GM19467 (cell line): Measurements from ENCODE around the gene JMJD7.

Source experiments
- ATAC-seq: cut with Tn5 transposase; IDR thresholded peaks from one replicate; pipeline ENCODE4 v1.9.1; 2021; ENCODE audit warnings: mild to moderate bottlenecking, moderate library complexity; ENCODE audit not compliant: unreplicated experiment

JMJD7 gene

GRCh38 chr15:41798607-41799487, 29.0 kb upstream of the JMJD7 start:
- ATAC-seq, result no peak

DNA sequence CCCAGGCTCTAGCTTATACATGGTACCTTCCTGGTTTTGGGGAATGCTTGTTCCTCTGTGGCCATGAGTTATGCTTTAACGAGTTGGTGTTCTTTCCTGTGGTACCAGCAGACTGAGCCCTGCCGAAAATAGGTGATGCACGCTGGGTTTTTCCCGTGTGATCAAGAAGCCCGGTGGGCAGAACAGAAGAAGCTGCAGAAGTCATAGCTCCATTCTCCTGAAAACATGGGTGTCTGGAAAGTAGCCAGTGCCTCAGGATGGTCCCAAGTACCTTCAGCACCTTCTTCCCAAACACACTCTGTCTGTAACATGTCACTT, 28.4 kb upstream of the JMJD7 start:
- no peak for ATAC-seq

GRCh38 chr15:41801185-41801584, 26.7 kb upstream of the JMJD7 start:
- ATAC-seq, result no peak

DNA sequence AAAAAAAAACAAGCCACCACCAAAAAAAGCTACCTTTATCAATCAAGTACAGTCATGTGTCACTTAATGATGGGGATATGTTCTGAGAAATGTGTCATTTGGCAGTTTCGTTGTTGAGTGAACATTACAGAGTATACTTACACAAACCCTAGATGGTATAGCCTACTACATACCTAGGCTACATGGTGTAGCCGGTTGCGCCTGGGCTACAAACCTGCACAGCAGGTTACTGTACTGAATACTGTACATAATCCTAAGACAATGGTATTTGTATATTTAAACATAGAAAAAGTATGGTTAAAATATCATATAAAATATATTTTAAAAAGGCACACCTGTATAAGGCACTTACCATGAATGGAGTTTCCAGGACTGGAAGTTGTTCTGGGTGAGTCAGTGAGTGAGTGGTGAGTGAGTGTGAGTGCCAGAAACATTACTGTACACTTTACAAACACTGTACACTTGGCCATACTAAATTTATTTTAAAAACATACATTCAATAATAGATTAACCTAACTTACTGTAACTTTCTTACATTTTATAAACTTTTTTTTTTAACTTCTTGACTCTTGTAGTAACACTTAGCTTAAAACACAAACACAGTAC, 25.9 kb upstream of the JMJD7 start:
- no peak for ATAC-seq

DNA sequence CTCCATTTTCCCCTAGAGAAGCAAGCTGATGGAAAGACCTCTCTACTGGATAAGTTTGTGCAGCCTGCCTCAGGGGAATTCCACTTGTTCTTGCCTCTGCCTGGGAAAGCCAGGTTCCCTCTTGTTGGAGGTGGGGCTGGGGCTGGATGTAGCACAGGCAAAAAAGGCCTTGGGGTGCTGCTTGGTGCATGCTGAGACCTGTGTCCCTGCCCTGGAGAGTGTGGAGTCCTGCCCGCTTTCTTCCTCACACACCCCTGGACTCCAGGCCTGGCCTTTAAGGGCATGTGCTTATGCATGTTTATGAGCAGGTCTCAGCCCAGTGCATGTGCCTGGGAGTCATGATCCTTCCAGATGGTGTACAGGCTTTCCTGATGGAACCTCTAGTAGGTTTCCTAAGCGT, 23.5 kb upstream of the JMJD7 start:
- ATAC-seq, result no peak

- no peak for ATAC-seq
Observed at GRCh38 chr15:41804916-41805666, 22.8 kb upstream of the JMJD7 start.

- ATAC-seq, result no peak
Observed at GRCh38 chr15:41805711-41806110, 22.2 kb upstream of the JMJD7 start.

DNA sequence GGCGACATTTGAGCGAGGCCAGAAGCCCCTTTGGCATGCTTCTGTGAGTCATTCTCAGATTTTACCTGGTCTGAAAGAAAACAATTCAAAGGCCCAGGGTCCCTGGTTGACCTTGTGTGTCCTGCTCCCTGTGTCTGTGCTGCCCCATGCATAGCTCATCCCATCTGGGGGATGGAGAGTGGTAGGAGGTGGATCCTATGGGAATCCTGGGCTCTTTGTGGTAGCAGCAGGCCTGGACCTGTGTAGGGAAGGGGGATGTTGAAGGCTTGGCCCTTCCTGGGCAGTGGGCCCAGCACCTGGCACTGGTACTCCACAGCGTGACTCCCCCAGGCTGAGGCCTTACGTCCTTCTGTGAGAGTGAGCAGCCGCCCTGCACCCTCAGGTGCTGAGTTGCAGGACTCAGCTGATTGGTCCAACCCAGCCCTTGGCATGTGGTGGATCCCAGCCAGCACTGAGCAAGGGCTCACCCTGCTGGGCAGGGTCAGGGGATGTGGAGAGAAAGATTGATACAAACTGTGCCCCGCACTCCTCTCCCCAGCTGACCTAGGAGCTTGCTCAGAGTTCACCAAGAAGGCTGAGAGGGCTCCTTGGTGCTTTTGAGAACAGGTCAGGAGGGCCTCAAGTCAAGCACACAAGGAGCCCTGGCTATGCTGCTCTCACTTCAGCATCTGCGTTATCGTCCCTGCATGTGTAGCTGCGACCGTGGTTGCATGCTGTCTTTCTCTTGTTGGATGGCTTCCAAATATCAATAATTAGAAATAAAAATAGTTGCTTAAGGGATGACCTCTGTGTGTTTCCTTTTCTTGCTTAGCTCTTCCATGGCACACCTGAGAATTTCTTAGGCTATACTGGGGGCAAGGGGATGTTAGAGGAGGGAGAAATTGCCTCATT, 21.4 kb upstream of the JMJD7 start:
- no peak for ATAC-seq

DNA sequence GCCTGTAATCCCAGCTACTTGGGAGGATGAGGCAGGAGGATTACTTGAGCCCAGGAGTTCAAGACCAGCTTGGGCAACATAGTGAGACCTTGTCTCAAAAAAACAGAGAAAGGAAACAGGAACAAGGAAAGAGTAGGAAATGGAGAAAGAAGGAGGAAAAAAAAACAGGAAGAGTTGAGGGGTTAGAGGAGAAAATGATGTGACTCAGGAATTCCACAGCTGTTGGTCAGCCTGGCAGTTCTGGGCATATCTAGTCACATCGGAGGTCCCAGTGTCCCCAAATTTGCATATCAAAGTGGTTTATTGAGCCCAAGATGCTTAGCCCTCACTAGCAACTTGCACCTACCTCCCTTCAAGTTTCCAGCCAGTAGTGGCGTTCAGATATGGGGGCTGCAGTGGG, 18.8 kb upstream of the JMJD7 start:
- ATAC-seq, result no peak

DNA sequence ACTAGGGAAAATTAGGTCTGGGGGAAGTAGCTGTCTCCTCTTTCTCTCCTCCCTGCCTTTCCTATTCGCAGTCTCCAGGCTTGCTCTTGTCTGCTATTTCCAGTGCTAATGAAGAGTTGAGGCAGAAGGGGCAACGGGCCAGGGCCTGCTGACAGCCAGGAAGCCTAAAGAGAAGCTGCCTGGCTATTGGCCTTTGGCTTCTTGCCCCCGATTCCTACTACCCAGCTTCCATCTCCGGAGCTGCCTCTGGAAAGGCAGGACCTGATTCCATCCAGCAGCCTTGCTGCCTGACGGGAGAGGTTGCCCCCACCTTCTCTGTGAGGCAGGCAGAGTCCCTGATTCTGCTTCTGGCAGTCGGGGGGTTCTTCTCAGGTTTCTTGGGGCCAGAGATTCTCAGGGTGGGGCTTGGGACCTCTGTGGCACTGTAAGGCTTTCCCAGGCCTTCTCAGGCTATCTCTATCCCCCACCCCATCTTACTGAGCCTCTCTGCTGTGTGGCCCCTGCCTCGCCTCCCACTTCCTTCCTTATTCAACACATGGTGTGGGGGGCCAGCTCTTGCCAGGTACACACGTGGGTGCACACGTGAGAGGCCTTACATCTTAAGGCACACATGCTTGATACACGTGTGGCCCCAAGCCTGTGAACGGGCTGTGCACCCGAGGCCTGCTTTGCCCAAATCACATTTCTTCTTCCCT, 18.2 kb upstream of the JMJD7 start:
- ATAC-seq, result no peak

DNA sequence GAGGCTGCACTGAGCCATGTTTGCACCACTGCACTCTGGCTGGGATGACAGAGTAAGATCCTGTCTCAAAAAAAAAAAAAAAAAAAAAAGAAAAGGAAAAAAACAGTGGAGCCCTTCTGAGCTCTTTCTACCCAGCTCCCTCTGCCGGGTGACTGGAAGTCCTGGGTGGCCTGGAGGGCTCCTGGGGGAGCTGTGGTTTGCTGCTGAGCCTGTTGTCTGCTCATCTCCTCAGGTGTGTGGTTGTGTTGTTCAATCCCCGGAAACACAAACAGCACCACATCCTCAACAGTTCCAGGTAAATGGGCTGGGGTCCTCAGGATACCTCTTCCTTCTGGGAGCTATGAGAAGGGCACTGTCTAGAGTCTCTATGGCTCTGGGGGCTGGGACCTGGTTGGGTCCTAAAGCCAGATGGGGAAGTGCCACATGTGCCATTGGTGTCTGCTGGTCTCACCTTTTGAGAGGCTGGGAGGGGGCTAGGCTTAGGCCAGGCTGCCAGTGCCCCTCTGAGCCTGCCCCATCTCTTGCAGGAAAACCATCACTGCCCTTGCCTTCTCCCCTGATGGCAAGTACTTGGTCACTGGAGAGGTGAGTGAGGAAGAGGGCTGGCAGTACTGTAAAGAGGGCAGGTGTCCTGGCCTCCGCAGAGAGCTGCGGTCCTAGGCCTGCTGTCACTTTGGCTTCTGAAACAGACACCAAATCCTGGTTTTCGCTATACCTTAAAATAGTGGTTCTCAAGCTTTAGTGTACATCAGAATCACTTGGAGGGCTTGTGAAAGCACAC, 17.1 kb upstream of the JMJD7 start:
- no peak for ATAC-seq

DNA sequence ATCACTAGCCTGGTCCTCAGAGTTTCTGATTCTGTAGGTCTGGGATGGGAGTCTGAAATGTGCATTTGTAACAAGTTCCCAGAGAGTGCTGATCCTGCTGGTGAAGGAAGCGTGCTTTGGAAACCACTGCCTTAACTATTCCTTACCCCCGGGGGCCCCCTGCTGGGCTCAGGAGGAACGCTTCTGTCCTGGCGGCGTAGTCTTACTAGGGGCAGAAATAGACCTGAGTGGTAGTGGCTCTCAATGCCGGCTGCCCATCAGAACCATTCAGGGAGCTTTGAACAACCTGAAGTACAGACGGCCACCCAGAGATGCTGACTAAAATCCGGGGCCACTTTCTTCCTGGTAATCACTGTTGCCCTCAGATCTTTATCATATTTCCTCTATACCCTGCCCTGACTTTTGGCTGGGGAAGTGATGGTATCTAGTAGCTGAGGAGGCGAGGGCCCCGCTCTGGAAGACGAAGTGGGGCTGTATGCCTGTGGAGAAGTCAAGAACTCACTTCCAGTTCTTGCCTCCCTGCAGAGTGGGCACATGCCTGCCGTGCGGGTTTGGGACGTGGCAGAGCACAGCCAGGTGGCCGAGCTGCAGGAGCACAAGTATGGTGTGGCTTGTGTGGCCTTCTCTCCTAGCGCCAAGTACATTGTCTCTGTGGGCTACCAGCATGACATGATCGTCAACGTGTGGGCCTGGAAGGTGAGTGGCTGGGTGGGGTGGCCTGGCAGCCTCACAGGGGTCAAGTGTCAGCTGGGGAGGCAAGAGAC, 16.3 kb upstream of the JMJD7 start:
- ATAC-seq, result no peak

DNA sequence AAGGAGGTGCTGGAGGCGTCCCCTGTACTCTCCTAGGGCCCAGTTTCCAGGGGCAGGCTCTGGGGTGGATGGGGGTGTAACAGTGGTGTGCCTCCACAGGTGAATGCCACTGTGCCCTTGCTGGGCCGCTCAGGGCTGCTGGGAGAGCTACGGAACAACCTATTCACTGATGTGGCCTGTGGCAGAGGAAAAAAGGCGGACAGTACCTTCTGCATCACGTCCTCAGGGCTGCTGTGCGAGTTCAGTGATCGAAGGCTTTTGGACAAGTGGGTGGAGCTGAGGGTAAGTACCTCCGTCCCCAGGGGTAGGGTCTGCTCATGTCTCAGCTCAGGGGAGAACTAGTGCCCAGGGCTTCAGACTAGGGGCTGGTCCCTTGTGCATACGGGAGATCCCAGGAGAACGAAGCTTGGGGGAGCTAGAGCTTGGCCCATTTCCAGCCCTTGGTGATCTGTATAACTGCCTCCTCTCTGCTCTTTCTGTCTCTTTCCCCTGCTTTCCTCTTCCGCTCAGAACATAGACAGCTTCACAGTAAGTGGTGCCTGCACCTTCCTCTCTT, 15.0 kb upstream of the JMJD7 start:
- ATAC-seq, result no peak

GRCh38 chr15:41813426-41813825, 14.5 kb upstream of the JMJD7 start:
- ATAC-seq, result no peak

DNA sequence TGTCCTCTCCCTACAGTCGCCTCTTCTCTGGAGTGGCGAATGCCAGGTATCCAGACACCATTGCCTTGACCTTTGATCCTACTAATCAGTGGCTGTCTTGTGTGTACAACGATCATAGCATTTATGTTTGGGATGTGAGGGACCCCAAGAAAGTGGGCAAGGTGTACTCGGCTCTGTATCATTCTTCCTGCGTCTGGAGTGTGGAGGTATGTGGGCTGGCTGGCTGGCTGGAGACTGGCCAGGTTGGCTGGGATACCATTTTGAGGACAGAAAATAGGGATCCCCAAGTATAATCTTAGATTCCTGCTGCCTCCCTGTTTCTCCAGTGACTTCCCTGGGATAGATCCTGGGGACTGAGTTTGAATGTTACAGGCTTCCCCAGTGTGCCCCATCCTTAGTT, 13.4 kb upstream of the JMJD7 start:
- ATAC-seq, result no peak

- ATAC-seq, result no peak
Observed at GRCh38 chr15:41816788-41817187, 11.1 kb upstream of the JMJD7 start.

DNA sequence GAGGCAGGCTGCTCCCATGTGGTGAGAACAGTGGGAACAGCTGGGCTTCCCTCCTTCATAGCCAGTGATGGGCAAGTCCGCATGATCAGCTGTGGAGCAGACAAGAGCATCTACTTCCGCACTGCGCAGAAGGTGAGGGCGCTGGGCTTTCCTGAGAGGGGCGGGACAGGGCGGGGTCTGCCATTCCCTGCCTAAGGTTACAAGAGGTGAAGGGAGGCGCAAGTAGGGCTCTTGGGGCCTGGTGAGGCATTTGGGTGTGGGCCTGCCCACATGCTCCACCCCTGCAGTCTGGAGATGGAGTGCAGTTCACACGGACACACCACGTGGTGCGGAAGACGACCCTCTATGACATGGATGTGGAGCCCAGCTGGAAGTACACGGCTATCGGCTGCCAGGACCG, 10.6 kb upstream of the JMJD7 start:
- no peak for ATAC-seq

DNA sequence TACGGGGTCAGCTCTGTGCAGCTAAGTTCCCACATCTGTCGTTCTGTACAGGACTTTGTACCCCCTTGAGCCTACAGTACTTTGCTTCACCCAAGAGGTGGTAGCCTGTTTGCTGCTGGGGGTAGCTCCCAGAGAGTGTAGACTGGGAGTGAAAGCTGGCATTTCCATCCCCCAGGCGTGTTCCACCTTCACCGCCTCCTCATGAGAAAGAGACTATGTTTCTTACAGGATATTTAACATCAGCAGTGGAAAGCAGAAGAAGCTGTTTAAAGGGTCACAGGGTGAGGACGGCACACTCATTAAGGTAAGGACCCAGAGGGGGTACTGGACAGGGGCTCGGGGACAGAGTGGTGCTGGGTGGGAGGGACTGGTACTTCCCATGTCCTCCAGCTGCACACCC, 10.1 kb upstream of the JMJD7 start:
- no peak for ATAC-seq
